Neural progenitor cell (in vitro differentiated cells): ENCODE data around the gene SLTM. TPM values are rescaled to one million over a fixed set of nuclear protein-coding genes. Genes with fewer than 3 reads are reported as not detected.

Experiments
- DNase-seq: peaks from one replicate; pipeline ENCODE4 v3.0.0-alpha.2; 2016; ENCODE audit warnings: low spot score
- H2AFZ ChIP-seq: fragments of 200-600 bp; sonication (generic); replicated peaks from 2 replicates; pipeline ENCODE4 v1.6.1; 2016; ENCODE audit warnings: antibody characterized with exemption
- H3F3A ChIP-seq: fragments of 200-600 bp; sonication (generic); 2 replicates; pipeline ENCODE4 v1.6.1; 2016; ENCODE audit warnings: antibody characterized with exemption, low read depth
- H3K27ac ChIP-seq: fragments of 200-600 bp; sonication (generic); 2 replicates; pipeline ENCODE4 v1.5.1; 2016; ENCODE audit warnings: mild to moderate bottlenecking
- H3K27me3 ChIP-seq: fragments of 200-600 bp; sonication (generic); 2 replicates; pipeline ENCODE4 v1.6.1; 2016; ENCODE audit warnings: mild to moderate bottlenecking, moderate library complexity
- H3K36me3 ChIP-seq: fragments of 200-600 bp; sonication (generic); 2 replicates; pipeline ENCODE4 v1.5.1; 2016
- H3K4me1 ChIP-seq: fragments of 200-600 bp; sonication (generic); 2 replicates; pipeline ENCODE4 v1.6.1; 2016; ENCODE audit warnings: mixed run types
- H3K4me2 ChIP-seq: fragments of 200-600 bp; sonication (generic); 2 replicates; pipeline ENCODE4 v1.6.1; 2016
- H3K4me3 ChIP-seq: fragments of 200-600 bp; sonication (generic); 2 replicates; pipeline ENCODE4 v1.5.1; 2016
- H3K79me2 ChIP-seq: fragments of 200-600 bp; sonication (generic); 2 replicates; pipeline ENCODE4 v1.6.1; 2016; ENCODE audit warnings: low read depth
- H3K9ac ChIP-seq: fragments of 200-600 bp; sonication (generic); 2 replicates; pipeline ENCODE4 v1.6.1; 2016
- H3K9me3 ChIP-seq: fragments of 200-600 bp; sonication (generic); 2 replicates; pipeline ENCODE4 v1.5.1; 2016; ENCODE audit warnings: low read depth
- H4K20me1 ChIP-seq: fragments of 200-600 bp; sonication (generic); 2 replicates; pipeline ENCODE4 v1.6.1; 2016; ENCODE audit warnings: low read depth
- H3K27ac Mint-ChIP-seq: 3 replicates; pipeline ENCODE4 v1.8.0; 2021; ENCODE audit warnings: mixed read lengths
- H3K27me3 Mint-ChIP-seq: 2 replicates; pipeline ENCODE4 v1.8.0; 2022; ENCODE audit warnings: low read depth, mild to moderate bottlenecking, inconsistent platforms, moderate library complexity, mixed read lengths; ENCODE audit not compliant: insufficient read depth
- H3K36me3 Mint-ChIP-seq: 3 replicates; pipeline ENCODE4 v1.8.0; 2021; ENCODE audit warnings: mixed read lengths
- H3K4me1 Mint-ChIP-seq: 3 replicates; pipeline ENCODE4 v1.8.0; 2021; ENCODE audit warnings: mixed read lengths
- H3K4me3 Mint-ChIP-seq: 3 replicates; pipeline ENCODE4 v1.8.0; 2021; ENCODE audit warnings: mild to moderate bottlenecking, moderate library complexity, mixed read lengths
- H3K9me3 Mint-ChIP-seq: 3 replicates; pipeline ENCODE4 v1.8.0; 2020; ENCODE audit warnings: mixed read lengths
- CTCF ChIP-seq: fragments of 200-600 bp; sonication (generic); IDR thresholded peaks from 2 replicates; pipeline ENCODE4 v1.5.1; 2017; ENCODE audit warnings: antibody characterized with exemption, mild to moderate bottlenecking
- EZH2 ChIP-seq: fragments of 200-600 bp; sonication (generic); IDR thresholded peaks from 2 replicates; pipeline ENCODE4 v1.6.1; 2017; ENCODE audit warnings: antibody characterized with exemption, mild to moderate bottlenecking, moderate library complexity
- EZH2phosphoT487 ChIP-seq: fragments of 200-600 bp; sonication (generic); IDR thresholded peaks from 2 replicates; pipeline ENCODE4 v1.6.1; 2017; ENCODE audit warnings: antibody characterized with exemption
- total RNA-seq: library from RNA; depleted of rRNA; stranded (reverse); fragments of >200 nt; gene quantifications from 2 replicates; pipeline ENCODE4 v1.2.3, GENCODE V29; 2015; ENCODE audit warnings: low replicate concordance

SLTM gene
- total RNA-seq, 1 donor from 2014 or later: 152 TPM

DNA sequence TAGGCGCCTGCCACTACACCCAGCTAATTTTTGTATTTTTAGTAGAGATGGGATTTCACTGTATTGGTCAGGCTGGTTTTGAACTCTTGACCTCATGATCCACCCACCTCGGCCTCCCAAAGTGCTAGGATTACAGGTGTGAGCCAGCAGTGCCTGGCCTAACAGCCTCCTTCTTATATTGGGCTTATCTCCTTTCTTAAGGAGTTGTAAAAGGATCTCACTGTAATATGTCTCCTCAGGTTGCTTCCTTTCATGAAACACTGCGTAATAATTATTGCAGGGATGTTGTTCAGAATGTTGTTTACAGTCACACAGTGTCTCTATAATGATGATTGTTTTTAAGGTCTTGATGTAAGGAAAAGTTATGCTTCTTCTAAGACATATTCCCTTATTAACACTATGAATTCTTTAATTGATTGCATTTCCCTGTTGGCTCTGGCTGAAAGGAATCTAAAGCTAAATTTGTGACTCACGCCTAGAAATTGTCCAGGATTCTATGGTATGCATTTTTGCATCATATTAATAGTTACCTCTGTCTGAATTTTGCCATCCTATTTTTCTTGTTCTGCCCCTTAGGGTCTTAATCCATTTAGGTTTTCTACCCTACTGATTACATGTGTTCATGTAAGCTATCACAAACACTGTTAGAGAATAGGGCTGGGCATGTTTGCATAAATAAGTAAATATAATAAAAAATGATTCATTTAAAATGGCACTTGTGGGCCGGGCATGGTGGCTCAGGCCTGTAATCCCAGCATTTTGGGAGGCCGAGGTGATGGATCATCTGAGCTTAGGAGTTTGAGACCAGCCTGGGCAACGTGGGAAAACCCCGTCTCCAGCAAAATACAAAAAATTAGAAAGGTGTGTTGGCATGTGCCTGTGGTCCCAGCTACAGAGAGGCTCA, 29.4 kb upstream of the SLTM start:
- no peaks in the 10 kb centered on the region for H3K9me3 Mint-ChIP-seq
- Histone ChIP-seq H3K4me1 (no peaks in the 10 kb centered on the region), H3K79me2 (no peaks in the 10 kb centered on the region), H3K9ac (no peak overlapping the region), H3K9me3 (no peaks in the 10 kb centered on the region), H3K27ac (no peak overlapping the region), H4K20me1 (no peaks in the 10 kb centered on the region), H2AFZ (no peak overlapping the region), H3K4me3 (no peak overlapping the region), H3K4me2 (no peak overlapping the region), H3K27me3 (no peaks in the 10 kb centered on the region), H3F3A (no peaks in the 10 kb centered on the region), H3K36me3 (no peaks in the 10 kb centered on the region)
- no peak for TF ChIP-seq EZH2phosphoT487
- TF ChIP-seq CTCF: no peak
- TF ChIP-seq EZH2: no peak
- no peak for DNase-seq
- H3K27me3 Mint-ChIP-seq: no peaks in the 10 kb centered on the region
- H3K4me3 Mint-ChIP-seq: no peak overlapping the region
- no peaks in the 10 kb centered on the region for H3K36me3 Mint-ChIP-seq
- H3K4me1 Mint-ChIP-seq: no peaks in the 10 kb centered on the region
- no peak overlapping the region for H3K27ac Mint-ChIP-seq

GRCh38 chr15:58962136-58962535, 28.7 kb upstream of the SLTM start:
- TF ChIP-seq CTCF: no peak
- no peak for TF ChIP-seq EZH2phosphoT487
- no peak for TF ChIP-seq EZH2
- Histone ChIP-seq H4K20me1 (no peaks in the 10 kb centered on the region), H3K27me3 (no peaks in the 10 kb centered on the region), H3K9me3 (no peaks in the 10 kb centered on the region), H3K4me2 (no peak overlapping the region), H3F3A (no peaks in the 10 kb centered on the region), H2AFZ (no peak overlapping the region), H3K4me1 (no peaks in the 10 kb centered on the region), H3K27ac (no peak overlapping the region), H3K4me3 (no peak overlapping the region), H3K36me3 (no peaks in the 10 kb centered on the region), H3K9ac (no peak overlapping the region), H3K79me2 (no peaks in the 10 kb centered on the region)
- no peak for DNase-seq
- Mint-ChIP-seq H3K4me1 (no peaks in the 10 kb centered on the region), H3K27ac (no peak overlapping the region), H3K4me3 (no peak overlapping the region), H3K9me3 (no peaks in the 10 kb centered on the region), H3K27me3 (no peaks in the 10 kb centered on the region), H3K36me3 (no peaks in the 10 kb centered on the region)

DNA sequence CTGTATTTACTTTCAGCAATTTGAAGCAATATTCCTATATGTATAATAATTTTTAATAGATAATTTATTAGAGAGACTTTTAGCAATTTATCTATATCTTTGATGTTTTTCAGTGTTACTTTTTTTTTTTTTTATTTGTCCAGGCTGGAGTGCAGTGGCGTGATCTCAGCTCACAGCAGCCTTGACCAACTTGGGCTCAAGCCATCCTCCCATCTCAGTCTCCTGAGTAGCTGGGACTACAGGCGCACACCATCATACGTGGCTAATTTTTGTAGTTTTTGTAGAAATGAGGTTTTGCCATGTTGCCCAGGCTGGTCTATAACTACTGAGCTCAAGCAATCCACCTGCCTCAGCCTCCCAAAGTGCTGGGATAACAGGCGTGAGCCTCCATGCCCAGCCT, 25.3 kb upstream of the SLTM start:
- Mint-ChIP-seq H3K36me3 (no peaks in the 10 kb centered on the region), H3K27ac (no peak overlapping the region), H3K27me3 (no peaks in the 10 kb centered on the region), H3K4me1 (no peaks in the 10 kb centered on the region), H3K9me3 (no peaks in the 10 kb centered on the region), H3K4me3 (no peak overlapping the region)
- Histone ChIP-seq H3K9ac (no peak overlapping the region), H3K4me1 (no peaks in the 10 kb centered on the region), H4K20me1 (no peaks in the 10 kb centered on the region), H3K4me3 (no peak overlapping the region), H3K9me3 (no peaks in the 10 kb centered on the region), H2AFZ (no peak overlapping the region), H3K27ac (no peak overlapping the region), H3K27me3 (no peaks in the 10 kb centered on the region), H3K36me3 (no peaks in the 10 kb centered on the region), H3K4me2 (no peak overlapping the region), H3F3A (no peaks in the 10 kb centered on the region), H3K79me2 (no peaks in the 10 kb centered on the region)
- TF ChIP-seq EZH2 (no peak), CTCF (no peak), EZH2phosphoT487 (no peak)
- no peak for DNase-seq
